ENCODE measurements around the gene TMEM40. TPM values are rescaled to one million over a fixed set of nuclear protein-coding genes. Genes with fewer than 3 reads are reported as not detected.

The TMEM40 gene
- total RNA-seq, 6 experiments from 2014 or later: 0.35 to 1.1 (median 0.51) TPM; not detected in 3

- Histone ChIP-seq H3K4me1 (no peaks in the 10 kb centered on the region), H3K36me3 (no peaks in the 10 kb centered on the region), H3K27ac (no peak overlapping the region), H3K9me3 (no peaks in the 10 kb centered on the region), H3K27me3 (no peaks in the 10 kb centered on the region), H3K4me3 (no peak overlapping the region)
- ATAC-seq (peak in 2 of 4 donors; percentile 28 to 59), DNase-seq (no peak)
- no peak for TF ChIP-seq CTCF (IDR thresholded peaks at IDR 0.05)
- TF ChIP-seq POLR2A (IDR thresholded peaks at IDR 0.05): no peak
- intact Hi-C loops (cut with DNase I): no loop called here
- 86% methylated on average over 2 of the region's 2 CpGs for WGBS (ENCODE audit: insufficient coverage, low coverage, low lambda C conversion rate, missing lambda C conversion rate)
These were observed 6.2 kb downstream of the TMEM40 start for GRCh38 chr3:12752809-12753208.

- no peak for TF ChIP-seq POLR2A (IDR thresholded peaks at IDR 0.05)
- no peak for TF ChIP-seq CTCF (IDR thresholded peaks at IDR 0.05)
These were observed 7.0 kb downstream of the TMEM40 start for GRCh38 chr3:12752102-12752501.

GRCh38 chr3:12751571-12751970, 7.5 kb downstream of the TMEM40 start:
- 96% methylated on average over 3 of the region's 5 CpGs for WGBS (ENCODE audit: insufficient coverage, low coverage, low lambda C conversion rate, missing lambda C conversion rate)
- no peak for ATAC-seq
- TF ChIP-seq CTCF (IDR thresholded peaks at IDR 0.05) (no peak), POLR2A (IDR thresholded peaks at IDR 0.05) (no peak)
- no peaks in the 10 kb centered on the region for H3K4me1 ChIP-seq
- no peaks in the 10 kb centered on the region for H3K27me3 ChIP-seq
- no peaks in the 10 kb centered on the region for H3K9me3 ChIP-seq
- H3K4me3 ChIP-seq: no peak overlapping the region
- no peak overlapping the region for H3K27ac ChIP-seq
- H3K36me3 ChIP-seq: no peaks in the 10 kb centered on the region
- intact Hi-C loops (cut with DNase I): no loop called here
- no peak for DNase-seq

More at GRCh38 chr3:12752102-12752501, 7.0 kb downstream of the TMEM40 start:
- H3K27me3 ChIP-seq: no peaks in the 10 kb centered on the region
- H3K4me1 ChIP-seq: no peaks in the 10 kb centered on the region
- H3K4me3 ChIP-seq: no peak overlapping the region
- intact Hi-C loops (cut with DNase I): no loop called here
- no peak for ATAC-seq
- 31% methylated on average over 2 of the region's 3 CpGs for WGBS (ENCODE audit: insufficient coverage, low coverage, low lambda C conversion rate, missing lambda C conversion rate)
- no peaks in the 10 kb centered on the region for H3K9me3 ChIP-seq
- no peak overlapping the region for H3K27ac ChIP-seq
- DNase-seq: no peak
- H3K36me3 ChIP-seq: no peaks in the 10 kb centered on the region

GRCh38 chr3:12750658-12751071, 8.4 kb downstream of the TMEM40 start:
- Histone ChIP-seq H3K4me1 (no peaks in the 10 kb centered on the region), H3K36me3 (no peaks in the 10 kb centered on the region), H3K27ac (no peak overlapping the region), H3K4me3 (no peak overlapping the region), H3K9me3 (no peaks in the 10 kb centered on the region), H3K27me3 (no peaks in the 10 kb centered on the region)
- WGBS (ENCODE audit: insufficient coverage, low coverage, low lambda C conversion rate, missing lambda C conversion rate): 79% methylated on average over 3 of the region's 4 CpGs
- DNase-seq: no peak
- ATAC-seq: no peak
- TF ChIP-seq CTCF (IDR thresholded peaks at IDR 0.05) (no peak), POLR2A (IDR thresholded peaks at IDR 0.05) (no peak)
- intact Hi-C loops (cut with DNase I): no loop called here

GRCh38 chr3:12750223-12750622, 8.8 kb downstream of the TMEM40 start:
- no peaks in the 10 kb centered on the region for H3K27me3 ChIP-seq
- peak; percentile 32 to 81 (median 73) for ATAC-seq

More at GRCh38 chr3:12750223-12750622, 8.8 kb downstream of the TMEM40 start:
- Histone ChIP-seq H3K36me3 (no peaks in the 10 kb centered on the region), H3K4me1 (no peaks in the 10 kb centered on the region), H3K4me3 (no peak overlapping the region), H3K9me3 (no peaks in the 10 kb centered on the region), H3K27ac (no peak overlapping the region)
- WGBS (ENCODE audit: insufficient coverage, low coverage, low lambda C conversion rate, missing lambda C conversion rate): 8% methylated on average over 3 of the region's 3 CpGs
- no peak for TF ChIP-seq CTCF (IDR thresholded peaks at IDR 0.05)
- TF ChIP-seq POLR2A (IDR thresholded peaks at IDR 0.05): no peak
- peak in 1 of 3 donors; percentile 48 for DNase-seq
- intact Hi-C loops (cut with DNase I): no loop called here
